Esophagus (tissue), 2 donors: Measurements from ENCODE around the gene UGT1A7. TPM values are rescaled to one million over a fixed set of nuclear protein-coding genes. Genes with fewer than 3 reads are reported as not detected.

ENCODE experiments used
- polyA plus RNA-seq, 2 donors: library from polyadenylated mRNA; stranded (reverse); fragments of 200-250 nt; gene quantifications; one replicate each; pipeline ENCODE4 v1.2.3, GENCODE V29; 2013
- donor health status: healthy with polysubstance abuse.
- donor health status: Bipolar disorder and iron deficiency.

UGT1A7 gene
- polyA plus RNA-seq, 2 donors: 28.8 to 54.2 TPM

Other genes with a start within 250 kb of the UGT1A7 start
- 10 to 100 TPM; 14.2 to 29.9 TPM for gene USP40, start 115.1 kb upstream of the UGT1A7 start, polyA plus RNA-seq
- 1 to 10 TPM in 1 of 2 donors, under 1 TPM in 1; 0.39 to 2.8 TPM for gene UGT1A8, start 64.3 kb upstream of the UGT1A7 start, polyA plus RNA-seq
- gene UGT1A10, start 45.5 kb upstream of the UGT1A7 start, polyA plus RNA-seq: 10 to 100 TPM in 1 of 2 donors, 1 to 10 TPM in 1; 9.1 to 10.8 TPM
- under 1 TPM; 0.01 to 0.31 TPM for gene UGT1A9, start 10.0 kb upstream of the UGT1A7 start, polyA plus RNA-seq
- 10 to 100 TPM in 1 of 2 donors, 1 to 10 TPM in 1; 4.8 to 22.4 TPM for gene UGT1A6, start 11.0 kb downstream of the UGT1A7 start, polyA plus RNA-seq
- gene UGT1A5, start 31.0 kb downstream of the UGT1A7 start, polyA plus RNA-seq: 1 to 10 TPM in 1 of 2 donors, under 1 TPM in 1; 0.01 to 2.9 TPM
- gene UGT1A4, start 36.8 kb downstream of the UGT1A7 start, polyA plus RNA-seq: 1 to 10 TPM in 1 of 2 donors, under 1 TPM in 1; 0.69 to 2.5 TPM
- gene UGT1A3, start 47.1 kb downstream of the UGT1A7 start, polyA plus RNA-seq: 1 to 10 TPM in 1 of 2 donors, under 1 TPM in 1; 0.07 to 1.5 TPM
- gene UGT1A1, start 78.4 kb downstream of the UGT1A7 start, polyA plus RNA-seq: 1 to 10 TPM in 1 of 2 donors, under 1 TPM in 1; 0.75 to 2.0 TPM
- under 1 TPM; 0.22 to 0.99 TPM for gene MROH2A, start 96.4 kb downstream of the UGT1A7 start, polyA plus RNA-seq
- gene HJURP, start 172.6 kb downstream of the UGT1A7 start, polyA plus RNA-seq: 1 to 10 TPM; 6.6 to 9.5 TPM
- not detected for gene TRPM8, start 235.5 kb downstream of the UGT1A7 start, polyA plus RNA-seq